SK-N-SH (cell line): ENCODE data around the gene AREG. TPM values are rescaled to one million over a fixed set of nuclear protein-coding genes. Genes with fewer than 3 reads are reported as not detected.

Experiments used
- polyA plus RNA-seq, 3 experiments: library from polyadenylated mRNA; depleted of rRNA; stranded (reverse); fragments of >200 nt; gene quantifications; 2 replicates each; pipeline ENCODE4 v1.2.3, GENCODE V29; 2012

Gene AREG
- polyA plus RNA-seq, 1 of the 3 experiments (the other 2 are of a cell fraction): not detected

Other genes with a start within 250 kb of the AREG start
- gene EPGN, start 136.7 kb upstream of the AREG start, polyA plus RNA-seq (2012; rRNA removed): 0.23 and 0.52 TPM in 2 replicates
- not detected in 2 replicates for gene EREG, start 80.0 kb upstream of the AREG start, polyA plus RNA-seq (2012; rRNA removed)